HG03342 (cell line): ENCODE data around the gene STK10.
"Not testable (repeated sequence)": the region's sequence is repeated elsewhere in the genome, so short reads cannot be mapped to it uniquely, and the experiment has no call there.

Experiments used
- ATAC-seq: cut with Tn5 transposase; IDR thresholded peaks from one replicate; pipeline ENCODE4 v1.9.1; 2021; ENCODE audit warnings: mild to moderate bottlenecking, moderate library complexity; ENCODE audit not compliant: unreplicated experiment

The STK10 gene

DNA sequence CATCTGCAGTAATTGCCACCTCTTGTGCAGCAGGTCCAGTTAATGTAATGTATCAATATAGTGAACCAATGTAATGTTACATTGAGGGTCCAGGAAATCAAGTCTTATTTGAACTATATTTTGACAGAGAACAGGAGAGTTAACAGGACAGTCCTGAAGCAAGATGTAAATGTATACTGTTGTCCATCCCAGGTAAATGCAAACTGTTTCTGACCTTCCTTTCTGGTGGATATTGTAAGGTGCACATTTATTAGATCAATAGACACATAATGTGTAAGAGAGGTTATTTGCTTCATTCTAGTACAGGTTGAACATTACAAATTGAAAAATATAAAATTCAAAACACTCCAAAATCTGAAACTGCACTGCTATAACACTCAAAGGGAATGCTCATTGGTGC lies 158.1 kb downstream of the STK10 start:
- no peak for ATAC-seq

DNA sequence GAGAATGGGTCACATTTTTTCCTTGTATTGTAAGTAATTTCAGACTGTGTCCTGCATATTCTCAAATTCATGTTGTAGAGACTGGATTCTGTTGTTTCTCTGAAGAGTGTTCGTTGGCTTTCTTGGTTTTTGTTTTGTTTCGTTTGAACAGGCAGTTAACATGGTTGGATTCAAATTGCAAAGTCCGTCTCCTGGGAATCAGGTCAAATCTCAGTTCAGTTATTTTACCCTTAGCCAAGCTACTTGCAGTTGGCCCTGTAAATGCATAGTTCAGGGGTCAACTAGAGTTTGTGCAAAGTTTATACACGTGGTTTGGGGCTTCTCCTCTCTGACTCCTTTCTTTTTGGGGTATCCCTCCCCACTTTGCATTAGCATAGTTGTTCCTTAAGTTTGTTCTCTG lies 159.9 kb downstream of the STK10 start:
- no peak for ATAC-seq

GRCh38 chr5:172020110-172020786 lies 167.8 kb downstream of the STK10 start:
- not testable (repeated sequence) for ATAC-seq

DNA sequence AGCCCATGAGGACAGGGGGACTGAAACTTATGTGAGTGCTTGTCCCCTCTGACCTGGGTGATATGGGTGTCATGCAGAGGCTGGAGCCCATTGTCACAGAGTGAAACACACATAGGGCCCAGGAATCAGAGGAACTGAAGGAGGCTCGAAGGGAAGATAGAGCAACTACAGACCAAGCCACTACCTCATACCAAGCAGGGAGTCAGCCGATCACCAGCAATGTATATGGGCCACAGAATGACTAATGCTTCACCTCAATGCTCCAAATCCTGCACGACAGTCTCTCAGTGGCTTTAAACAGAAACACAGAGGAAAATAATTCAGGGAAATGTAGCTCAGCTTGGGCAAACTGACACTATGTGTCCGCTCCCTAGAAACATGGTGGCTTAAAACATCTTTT lies 172.7 kb downstream of the STK10 start:
- no peak for ATAC-seq

- no peak for ATAC-seq
Observed at GRCh38 chr5:172010278-172010677, 177.7 kb downstream of the STK10 start.

- ATAC-seq, result no peak
Observed at GRCh38 chr5:172009536-172010270, 178.3 kb downstream of the STK10 start.

- no peak for ATAC-seq
Observed at GRCh38 chr5:172008689-172009141, 179.3 kb downstream of the STK10 start.

- ATAC-seq, result no peak
Observed at GRCh38 chr5:172008111-172008455, 179.9 kb downstream of the STK10 start.

DNA sequence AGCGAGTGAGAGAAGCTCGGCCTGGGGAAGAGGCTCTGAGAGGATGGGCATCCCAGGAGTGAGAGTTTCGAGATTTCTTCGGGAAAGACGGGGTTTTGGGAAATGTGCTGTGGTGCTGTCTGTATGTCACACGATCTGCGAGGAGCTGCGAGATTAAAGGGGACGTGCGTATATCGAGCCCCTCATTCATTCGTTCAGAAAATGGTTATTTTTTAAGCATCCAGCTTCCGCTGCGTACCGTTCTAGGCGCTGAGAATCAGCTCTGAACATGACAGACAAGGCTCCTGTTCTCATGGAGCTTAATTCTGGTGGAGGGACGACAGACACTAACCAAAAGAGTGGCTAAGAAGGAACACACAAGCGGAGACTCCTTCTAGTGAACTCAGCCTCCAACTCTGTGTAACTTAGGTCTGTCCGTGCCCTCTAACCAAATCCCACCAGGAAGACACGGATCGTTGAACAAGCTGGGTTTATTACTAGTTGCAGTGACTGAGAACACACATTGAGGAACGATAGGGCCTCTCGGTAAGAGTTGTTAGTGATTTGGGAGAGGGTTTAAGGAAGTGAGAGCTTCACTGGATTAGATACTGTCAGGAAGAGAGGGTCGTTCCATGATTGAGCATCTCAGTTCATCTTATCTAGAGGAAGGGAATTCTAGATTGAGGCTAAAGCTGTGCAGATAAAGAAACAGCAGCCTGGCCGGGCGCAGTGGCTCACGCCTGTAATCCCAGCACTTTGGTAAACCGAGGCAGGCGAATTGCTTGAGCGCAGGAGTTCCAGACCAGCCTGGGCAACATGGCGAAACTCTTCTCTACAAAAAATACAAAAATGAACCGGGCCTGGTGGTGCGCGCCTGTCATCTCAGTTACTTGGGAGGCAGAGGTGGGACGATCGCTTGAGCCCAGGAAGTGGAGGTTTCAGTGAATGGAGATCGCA lies 180.6 kb downstream of the STK10 start:
- no peak for ATAC-seq

GRCh38 chr5:172006321-172007174 lies 181.5 kb downstream of the STK10 start, which contains the start of gene FBXW11:
Gene FBXW11, minus strand, starts transcription at chr5:172006638. Its CDS starts 136 bp downstream, at chr5:172006502.
- ATAC-seq, result peak; percentile 82

GRCh38 chr5:172005708-172006320 lies 182.2 kb downstream of the STK10 start:
- no peak for ATAC-seq

DNA sequence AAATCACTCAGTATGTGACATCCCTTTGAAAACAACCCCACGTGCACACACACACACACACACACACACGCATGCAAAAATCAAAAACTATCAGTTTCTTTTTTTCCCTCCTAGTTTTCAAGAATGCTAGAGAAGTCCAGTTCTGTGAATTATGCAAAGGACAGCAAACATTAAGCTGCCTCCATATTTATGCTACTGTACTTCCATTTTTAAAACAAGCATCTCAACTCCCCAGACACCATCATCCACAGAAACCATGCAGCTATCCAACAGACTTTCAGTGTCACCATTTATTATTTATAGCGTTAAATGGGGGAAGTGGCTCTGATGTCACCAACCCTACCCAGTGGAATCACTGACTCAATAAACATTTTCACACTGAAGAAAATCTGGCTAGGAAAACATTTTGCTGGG lies 183.2 kb downstream of the STK10 start:
- ATAC-seq, result no peak

- no peak for ATAC-seq
Observed at GRCh38 chr5:172003746-172004145, 184.3 kb downstream of the STK10 start.

- no peak for ATAC-seq
Observed at GRCh38 chr5:172002840-172003512, 185.0 kb downstream of the STK10 start.

- ATAC-seq, result no peak
Observed at GRCh38 chr5:172002310-172002709, 185.7 kb downstream of the STK10 start.

GRCh38 chr5:171999877-172000276 lies 188.1 kb downstream of the STK10 start:
- ATAC-seq, result peak; percentile 52

GRCh38 chr5:171999100-171999499 lies 188.9 kb downstream of the STK10 start:
- no peak for ATAC-seq

DNA sequence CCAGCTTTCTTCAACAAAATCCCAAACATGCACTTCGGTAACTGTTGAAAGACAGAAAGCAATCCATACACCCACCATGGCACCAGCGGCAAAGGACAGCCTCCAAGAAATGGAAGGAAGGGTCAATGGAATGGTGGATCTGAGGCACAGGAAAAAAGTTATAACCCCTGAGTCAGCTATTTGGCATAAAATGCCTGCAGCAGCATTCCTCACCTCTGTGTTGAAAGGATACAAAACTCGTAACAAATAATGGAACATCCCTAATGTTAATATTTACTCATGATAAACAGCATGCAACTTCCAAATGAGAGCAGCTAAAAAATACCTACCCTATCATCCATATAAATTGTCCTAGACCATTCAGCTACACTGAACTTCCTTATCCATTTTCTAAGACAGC lies 191.0 kb downstream of the STK10 start:
- no peak for ATAC-seq

GRCh38 chr5:171992813-171993212 lies 195.2 kb downstream of the STK10 start:
- no peak for ATAC-seq
